OCI-M2 (cell line): ENCODE results near the gene TDG.

ENCODE experiments used
- DNase-seq: peaks from one replicate; lab custom pipeline; 2025; ENCODE audit not compliant: unreplicated experiment; lab: John Stamatoyannopoulos, UW

Gene TDG

DNA sequence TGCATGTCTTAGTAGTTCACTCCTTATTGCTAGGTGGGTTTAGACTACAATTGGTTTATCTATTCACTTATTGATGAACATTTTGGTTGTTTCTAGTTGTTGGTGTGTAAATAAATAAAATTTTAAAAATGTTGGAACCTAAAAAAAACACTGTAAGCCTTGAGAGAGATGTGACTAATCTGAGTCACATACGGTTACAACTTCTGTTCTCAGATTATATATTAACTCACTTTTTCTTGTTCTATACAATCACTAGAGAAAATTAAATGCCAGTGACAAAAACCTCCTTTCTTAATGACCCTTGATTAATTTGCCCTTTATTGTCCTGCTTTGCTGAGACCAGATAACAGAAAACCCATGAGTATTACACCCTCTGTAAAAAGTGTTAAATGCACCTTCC is 7.1 kb upstream of the TDG start:
- no peak for DNase-seq

GRCh38 chr12:103960616-103961227 is 5.0 kb upstream of the TDG start:
- DNase-seq: no peak

GRCh38 chr12:103962493-103962892 is 3.2 kb upstream of the TDG start:
- no peak for DNase-seq

- no peak for DNase-seq
Observed at GRCh38 chr12:103964805-103965204, 867 bp upstream of the TDG start.

DNA sequence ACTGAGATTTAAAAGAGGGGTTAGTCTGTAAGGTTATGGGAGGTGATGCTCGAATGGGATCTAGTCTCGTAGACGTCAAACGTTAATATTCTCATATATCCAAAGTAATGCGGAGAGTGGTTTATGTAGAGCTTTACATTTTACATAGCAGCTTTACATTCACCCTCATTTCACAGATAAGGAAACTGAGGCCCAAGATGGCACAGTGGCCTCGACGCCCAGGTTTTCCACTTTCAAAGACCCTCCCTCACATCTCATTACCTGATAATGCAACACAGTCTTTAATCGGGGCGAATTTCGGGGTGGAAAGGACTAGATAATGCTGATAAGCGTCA is 450 bp upstream of the TDG start:
- no peak for DNase-seq

- DNase-seq: no peak
Observed at GRCh38 chr12:103966736-103967135, 1.1 kb downstream of the TDG start.

DNA sequence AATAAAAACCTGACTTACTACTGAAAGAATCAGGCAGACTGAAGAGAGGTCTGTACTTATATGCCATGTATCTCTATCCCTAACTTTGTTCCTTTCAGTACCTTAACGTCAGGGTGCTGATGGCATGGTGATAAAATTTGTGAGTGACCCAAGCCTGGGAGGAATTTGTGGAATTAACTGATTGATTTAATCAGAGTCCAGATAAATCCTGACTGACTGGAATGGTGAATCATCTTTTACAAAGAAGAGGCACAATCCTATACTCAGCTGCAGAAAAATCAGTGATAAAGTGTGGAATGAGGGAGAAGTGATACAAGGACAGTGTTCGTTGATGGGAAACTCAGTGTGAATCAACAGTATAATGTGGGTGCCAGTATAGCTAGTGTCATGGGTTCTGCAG is 3.7 kb downstream of the TDG start:
- no peak for DNase-seq

DNA sequence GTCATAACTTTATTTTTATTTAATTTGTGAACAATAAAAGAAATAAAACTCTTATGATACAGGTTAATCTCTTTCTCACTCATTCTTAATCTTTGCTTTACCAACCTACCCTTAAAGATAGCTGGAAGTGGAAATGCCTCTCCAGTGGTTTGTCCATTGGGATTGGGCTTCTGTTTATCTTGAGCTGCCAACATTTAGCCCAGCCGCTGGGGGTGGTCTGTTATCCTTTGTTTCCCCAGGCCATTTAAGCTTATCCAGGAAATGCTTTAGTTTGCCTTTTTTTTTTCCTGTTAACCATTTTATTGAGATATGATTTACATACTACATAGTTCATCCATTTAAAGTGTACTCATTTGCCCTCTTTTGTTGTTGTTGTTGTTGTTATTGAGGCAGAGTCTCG is 8.2 kb downstream of the TDG start:
- no peak for DNase-seq

- DNase-seq: no peak
Observed at GRCh38 chr12:103975368-103975767, 9.7 kb downstream of the TDG start.

GRCh38 chr12:103978384-103978982 is 12.8 kb downstream of the TDG start:
- no peak for DNase-seq

DNA sequence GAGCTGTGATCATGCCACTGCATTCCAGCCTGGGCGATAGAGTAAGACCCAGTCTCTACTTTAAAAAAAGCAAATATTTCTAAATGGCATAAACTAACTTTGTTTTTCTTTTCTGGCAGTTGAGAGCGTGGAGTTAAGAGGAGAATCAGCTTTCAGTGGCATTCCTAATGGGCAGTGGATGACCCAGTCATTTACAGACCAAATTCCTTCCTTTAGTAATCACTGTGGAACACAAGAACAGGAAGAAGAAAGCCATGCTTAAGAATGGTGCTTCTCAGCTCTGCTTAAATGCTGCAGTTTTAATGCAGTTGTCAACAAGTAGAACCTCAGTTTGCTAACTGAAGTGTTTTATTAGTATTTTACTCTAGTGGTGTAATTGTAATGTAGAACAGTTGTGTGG is 21.2 kb downstream of the TDG start:
- DNase-seq: no peak

- DNase-seq: no peak
Observed at GRCh38 chr12:103994235-103994634, 28.6 kb downstream of the TDG start.

- no peak for DNase-seq
Observed at GRCh38 chr12:103996595-103996994, 30.9 kb downstream of the TDG start.

DNA sequence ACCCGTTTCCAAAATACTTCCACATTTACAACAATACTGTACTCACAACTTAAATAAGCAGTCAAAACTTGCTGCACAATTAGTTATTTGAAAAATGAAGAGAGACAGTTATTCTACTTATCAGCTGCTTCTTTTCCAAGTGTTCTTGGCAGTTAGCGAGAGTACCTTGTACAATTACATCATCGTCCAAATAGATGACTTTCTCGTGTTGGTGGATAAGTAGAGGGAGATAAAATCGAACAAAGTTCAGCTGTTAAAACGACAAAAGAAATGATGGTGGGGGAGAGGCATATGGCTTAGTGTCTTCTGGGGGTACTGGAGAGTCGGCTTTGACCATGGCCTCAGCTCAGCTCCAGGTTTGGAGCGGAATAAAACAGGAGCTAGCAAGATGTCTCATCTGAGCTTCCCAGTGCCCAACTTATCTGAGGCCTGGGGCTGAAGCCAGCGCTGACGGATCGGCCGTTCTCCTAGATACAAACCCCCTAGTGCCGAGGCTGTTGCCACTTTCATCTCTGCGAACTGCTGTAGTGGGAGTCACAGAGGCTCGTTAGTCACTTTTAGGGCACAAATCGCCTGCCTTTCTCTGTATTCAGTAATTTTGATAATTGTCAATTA is 31.7 kb downstream of the TDG start:
- DNase-seq: no peak

DNA sequence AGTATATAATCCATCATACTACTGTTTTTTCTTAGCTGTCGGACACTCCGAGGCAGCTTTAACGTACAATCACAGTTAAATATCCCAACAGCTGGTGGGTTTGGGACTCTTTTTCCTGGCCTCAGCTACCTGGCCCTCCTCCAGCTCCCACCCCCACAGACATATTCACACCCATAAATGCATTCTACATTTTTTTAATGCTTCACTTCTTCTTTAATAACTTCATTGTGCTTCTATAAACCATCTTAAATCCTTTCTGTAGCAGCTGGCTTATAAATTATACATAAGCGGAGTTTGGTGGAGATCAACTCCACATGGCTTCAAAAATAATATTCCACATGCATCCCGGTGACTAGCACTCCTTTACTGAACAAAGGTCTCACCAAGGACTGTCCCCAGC is 33.3 kb downstream of the TDG start:
- DNase-seq: no peak

DNA sequence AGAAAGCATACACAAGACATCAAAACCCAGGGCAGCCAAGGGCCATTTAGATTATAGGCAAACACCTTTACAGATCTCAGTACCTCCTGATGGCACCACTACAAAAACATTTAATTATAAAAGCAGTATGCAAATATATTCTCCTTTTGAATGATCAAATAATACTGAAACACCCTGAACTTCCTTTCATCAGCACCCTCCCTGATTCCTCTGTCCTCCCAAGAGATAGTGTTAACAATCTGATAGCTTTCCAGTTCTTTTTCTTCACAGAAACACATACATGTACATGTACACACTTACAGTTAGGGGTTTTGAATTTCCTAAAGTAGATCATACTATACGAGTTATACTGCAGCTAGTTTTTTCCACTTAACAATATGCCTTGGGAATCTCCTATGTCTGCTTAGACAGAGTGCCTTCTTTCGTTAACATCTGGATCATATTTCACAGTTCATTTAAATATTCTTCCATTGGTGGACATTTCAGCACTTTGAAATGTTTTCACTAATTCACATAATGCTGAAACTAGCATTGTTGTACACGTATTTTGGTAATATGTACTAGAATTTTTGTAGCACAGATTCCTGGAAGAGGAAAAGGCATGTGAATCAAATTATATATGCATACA is 35.2 kb downstream of the TDG start:
- DNase-seq: no peak

GRCh38 chr12:104002686-104003085 is 37.0 kb downstream of the TDG start:
- DNase-seq: no peak

DNA sequence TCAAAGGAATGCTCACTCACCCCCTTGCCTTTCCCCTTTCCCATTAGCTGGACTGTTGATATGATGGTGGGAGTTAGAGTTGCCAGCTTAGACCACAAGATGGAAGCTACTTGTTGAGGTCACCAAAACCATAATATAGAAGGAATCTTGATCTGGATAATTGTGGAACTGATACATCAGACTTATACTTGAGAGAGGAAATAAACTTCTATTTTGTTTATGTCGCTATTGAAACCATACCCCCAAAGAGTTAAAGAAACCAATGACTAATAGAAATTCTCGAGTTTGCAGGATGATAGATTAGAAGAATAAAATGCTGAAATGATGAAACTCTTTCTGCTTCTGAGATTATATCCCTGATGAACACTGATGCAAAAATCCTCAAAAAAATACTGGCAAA is 37.9 kb downstream of the TDG start:
- no peak for DNase-seq

DNA sequence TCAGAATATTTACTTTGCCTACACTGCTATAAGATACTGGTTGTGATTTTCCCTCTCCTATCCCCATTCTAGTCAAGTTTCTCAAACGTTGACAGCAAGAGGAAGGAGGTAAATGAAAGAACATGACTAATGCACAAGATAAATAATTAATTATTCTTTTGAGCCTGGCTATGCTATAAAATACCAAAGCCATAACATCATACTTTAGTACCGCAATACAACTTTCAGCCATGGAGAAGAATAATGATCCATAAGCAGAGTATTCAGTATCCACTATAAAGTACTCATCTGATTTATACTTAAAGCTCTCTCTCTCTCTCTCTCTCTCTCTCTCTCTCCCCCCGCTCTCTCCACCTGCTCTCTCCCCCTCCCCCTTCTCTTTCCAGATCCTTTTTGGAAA is 41.3 kb downstream of the TDG start:
- DNase-seq: no peak

GRCh38 chr12:104010121-104010520 is 44.4 kb downstream of the TDG start:
- no peak for DNase-seq

DNA sequence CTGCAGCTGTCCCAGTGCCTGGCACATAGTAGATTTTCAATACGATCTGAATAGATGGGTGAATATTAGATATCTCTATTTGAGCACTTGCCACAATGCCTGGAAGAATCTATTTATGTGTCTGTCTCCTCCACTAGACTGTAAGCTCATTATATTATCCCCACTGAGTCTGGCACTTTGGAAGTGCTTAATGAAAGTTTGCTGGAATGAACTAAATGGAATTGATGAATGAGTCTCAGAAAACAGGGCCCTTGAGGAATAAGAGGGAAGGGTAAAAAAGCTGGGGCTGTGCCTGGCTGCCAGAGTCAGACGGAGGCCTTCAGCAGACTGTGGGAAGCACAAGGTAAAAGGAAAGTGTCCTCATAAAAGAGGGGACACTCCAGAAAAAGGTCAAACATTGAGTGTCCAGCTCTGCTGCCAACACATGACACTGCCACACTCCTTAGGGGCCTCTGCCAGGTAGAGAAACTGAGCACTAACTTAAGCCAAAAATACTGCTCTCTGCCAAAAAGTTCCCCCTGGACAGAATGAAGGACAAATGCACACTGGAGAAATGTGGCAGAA is 45.0 kb downstream of the TDG start:
- DNase-seq: no peak

- DNase-seq: no peak
Observed at GRCh38 chr12:104011253-104011652, 45.6 kb downstream of the TDG start.
